Gastroesophageal sphincter (tissue), 4 donors: ENCODE measurements around the gene AQP7. TPM values are rescaled to one million over a fixed set of nuclear protein-coding genes. Genes with fewer than 3 reads are reported as not detected.

Experiments
- ATAC-seq: fragments of 150-250 bp; one replicate; pipeline ENCODE4 v1.9.1; 2016; ENCODE audit warnings: mild to moderate bottlenecking, moderate library complexity
- H3K27ac ChIP-seq, 4 donors: fragments of 200-600 bp; sonication (generic) in 3 of 4; 1 replicate in 3 of 4; 2 replicates in 1 of 4; pipeline ENCODE4 v1.5.1; 2016 to 2019
- H3K27me3 ChIP-seq: fragments of 200-600 bp; sonication (generic); one replicate; pipeline ENCODE4 v1.5.1; 2019
- H3K36me3 ChIP-seq, 2 donors: fragments of 200-600 bp; sonication (generic); one replicate each; pipeline ENCODE4 v1.5.1; 2019; ENCODE audit warnings: control low read depth in 1 of 2
- H3K4me1 ChIP-seq, 3 donors: fragments of 200-600 bp; sonication (generic); 1 replicate in 2 of 3; 2 replicates in 1 of 3; pipeline ENCODE4 v1.5.1; 2016 to 2019; ENCODE audit warnings: control low read depth in 2 of 3
- H3K4me3 ChIP-seq, 2 donors: fragments of 200-600 bp; sonication (generic); one replicate each; pipeline ENCODE4 v1.5.1; 2019; ENCODE audit warnings: mild to moderate bottlenecking in 1 of 2, moderate library complexity in 1 of 2
- H3K9me3 ChIP-seq, 3 donors: fragments of 200-600 bp; sonication (generic); one replicate each; pipeline ENCODE4 v1.5.1; 2017 to 2019; ENCODE audit warnings: control low read depth in 2 of 3
- CTCF ChIP-seq, 4 experiments: fragments of 200-600 bp in 2 of 4; fragments of 450-650 bp in 2 of 4; sonication (generic) in 1 of 4; IDR thresholded peaks; one replicate each; pipeline ENCODE4 v1.5.1; 2017 to 2019; ENCODE audit warnings: antibody characterized with exemption in 4 of 4, mild to moderate bottlenecking in 2 of 4, moderate library complexity in 2 of 4
- EP300 ChIP-seq: sonication (generic); formaldehyde crosslinking; IDR thresholded peaks from one replicate; pipeline ENCODE4 v1.6.1; 2017; ENCODE audit warnings: antibody characterized with exemption, mild to moderate bottlenecking
- POLR2A ChIP-seq, 2 donors: fragments of 450-650 bp; IDR thresholded peaks; one replicate each; pipeline ENCODE4 v1.6.1; 2017; ENCODE audit warnings: antibody characterized with exemption in 2 of 2, mild to moderate bottlenecking in 2 of 2, moderate library complexity in 1 of 2
- POLR2AphosphoS5 ChIP-seq: sonication (generic); formaldehyde crosslinking; IDR thresholded peaks from one replicate; pipeline ENCODE4 v1.6.1; 2017; ENCODE audit warnings: antibody characterized with exemption
- WGBS, 2 donors: methylation state at CpG; one replicate each; pipeline ENCODE4 v1.1.5; 2018; ENCODE audit warnings: low coverage in 1 of 2; 5-methylcytosine and 5-hydroxymethylcytosine counted together
- total RNA-seq, 4 donors: library from RNA; depleted of rRNA; stranded (reverse); fragments of >200 nt; gene quantifications; one replicate each; pipeline ENCODE4 v1.1.0, GENCODE V29; 2016

AQP7 gene
- total RNA-seq, 4 donors from 2014 or later: 1.2 to 2.0 (median 1.6) TPM

- WGBS, 2 donors: 87 to 89% methylated on average over 6 to 7 of the region's 12 CpGs
These were observed 25.2 kb downstream of the AQP7 start for GRCh38 chr9:33377089-33377715.

GRCh38 chr9:33375841-33376321, 26.5 kb downstream of the AQP7 start:
- Histone ChIP-seq H3K4me1 (peaks cover 0 to 14% (median 0%) of the 10 kb centered on the region in 3 donors), H3K9me3 (no peaks in the 10 kb centered on the region), H3K36me3 (peaks cover 0 to 17% of the 10 kb centered on the region in 2 donors), H3K27ac (peak overlapping the region in 2 of 4 donors; percentile 21 to 54), H3K27me3 (no peaks in the 10 kb centered on the region), H3K4me3 (no peak overlapping the region)
- 82 to 100% methylated on average over 4 to 7 of the region's 7 CpGs for WGBS, 2 donors
- no peak for ATAC-seq
- no peak for TF ChIP-seq EP300
- no peak for TF ChIP-seq CTCF (IDR thresholded peaks at IDR 0.05)
- no peak for TF ChIP-seq POLR2A (IDR thresholded peaks at IDR 0.05)
- TF ChIP-seq POLR2AphosphoS5: no peak

More at GRCh38 chr9:33377089-33377715, 25.2 kb downstream of the AQP7 start:
- Histone ChIP-seq H3K27ac (no peak overlapping the region), H3K9me3 (no peaks in the 10 kb centered on the region), H3K27me3 (no peaks in the 10 kb centered on the region), H3K36me3 (peaks cover 0 to 4% of the 10 kb centered on the region in 2 donors), H3K4me1 (peaks cover 0 to 14% (median 0%) of the 10 kb centered on the region in 3 donors), H3K4me3 (no peak overlapping the region)
- no peak for TF ChIP-seq CTCF (IDR thresholded peaks at IDR 0.05)
- no peak for TF ChIP-seq POLR2A (IDR thresholded peaks at IDR 0.05)
- no peak for TF ChIP-seq EP300
- no peak for TF ChIP-seq POLR2AphosphoS5
- ATAC-seq: no peak

- TF ChIP-seq CTCF (IDR thresholded peaks at IDR 0.05) (peak in 1 of 4 experiments; percentile 10), POLR2AphosphoS5 (no peak)
- WGBS, 2 donors: 31 to 32% methylated on average over 9 to 10 of the region's 15 CpGs
- no peaks in the 10 kb centered on the region for H3K27me3 ChIP-seq
- peak overlapping the region in 3 of 4 donors; percentile 21 to 54 (median 38) for H3K27ac ChIP-seq
- ATAC-seq: peak; percentile 31
- H3K4me1 ChIP-seq: peaks cover 0 to 14% (median 0%) of the 10 kb centered on the region in 3 donors
- peak overlapping the region in 1 of 2 donors; percentile 23 for H3K4me3 ChIP-seq
- H3K36me3 ChIP-seq: peaks cover 0 to 22% of the 10 kb centered on the region in 2 donors
- H3K9me3 ChIP-seq: no peaks in the 10 kb centered on the region
These were observed 27.0 kb downstream of the AQP7 start for GRCh38 chr9:33375238-33375840.

GRCh38 chr9:33374634-33375237, 27.6 kb downstream of the AQP7 start:
- Histone ChIP-seq H3K9me3 (no peaks in the 10 kb centered on the region), H3K4me1 (peaks cover 0 to 14% (median 0%) of the 10 kb centered on the region in 3 donors), H3K4me3 (peak overlapping the region in 1 of 2 donors; percentile 23), H3K36me3 (peaks cover 0 to 28% of the 10 kb centered on the region in 2 donors), H3K27me3 (no peaks in the 10 kb centered on the region), H3K27ac (peak overlapping the region in 2 of 4 donors; percentile 21 to 54)
- ATAC-seq: peak; percentile 89
- TF ChIP-seq EP300 (no peak), CTCF (IDR thresholded peaks at IDR 0.05) (peak in 3 of 4 experiments; percentile 87 to 93 (median 87))
- WGBS, 2 donors: 40 to 60% methylated on average over 2 to 6 of the region's 6 CpGs
